Right kidney (tissue), 9 donors: Measurements from ENCODE around the gene ANXA11.
"Not testable (repeated sequence)": the region's sequence is repeated elsewhere in the genome, so short reads cannot be mapped to it uniquely, and the experiment has no call there.

Source experiments
- DNase-seq: peaks from one replicate; pipeline ENCODE4 v3.0.0-alpha.2; 2016
- long read RNA-seq, 8 donors: transcript quantifications; one replicate each; lab custom pipeline, GENCODE V29; 2026

The ANXA11 gene
- long read RNA-seq, donor 1, full-length matches to known transcripts: 25 of 38 reads
- long read RNA-seq, donor 1, partial matches to known transcripts: 13 of 38 reads
- long read RNA-seq, donor 1, other reads (novel, unspliced or antisense): 0 of 38 reads
- long read RNA-seq, donor 2, full-length matches to known transcripts: 13 of 20 reads
- long read RNA-seq, donor 2, partial matches to known transcripts: 7 of 20 reads
- long read RNA-seq, donor 2, other reads (novel, unspliced or antisense): 0 of 20 reads
- long read RNA-seq, donor 3, full-length matches to known transcripts: 6 of 11 reads
- long read RNA-seq, donor 3, partial matches to known transcripts: 5 of 11 reads
- long read RNA-seq, donor 3, other reads (novel, unspliced or antisense): 0 of 11 reads
- long read RNA-seq, donor 4, full-length matches to known transcripts: 12 of 39 reads
- long read RNA-seq, donor 4, partial matches to known transcripts: 27 of 39 reads
- long read RNA-seq, donor 4, other reads (novel, unspliced or antisense): 0 of 39 reads
- long read RNA-seq, donor 5, full-length matches to known transcripts: 29 of 43 reads
- long read RNA-seq, donor 5, partial matches to known transcripts: 9 of 43 reads
- long read RNA-seq, donor 5, other reads (novel, unspliced or antisense): 5 of 43 reads
- long read RNA-seq, donor 6, full-length matches to known transcripts: 21 of 43 reads
- long read RNA-seq, donor 6, partial matches to known transcripts: 22 of 43 reads
- long read RNA-seq, donor 6, other reads (novel, unspliced or antisense): 0 of 43 reads
- long read RNA-seq, donor 7, full-length matches to known transcripts: 19 of 109 reads
- long read RNA-seq, donor 7, partial matches to known transcripts: 90 of 109 reads
- long read RNA-seq, donor 7, other reads (novel, unspliced or antisense): 0 of 109 reads
- long read RNA-seq, donor 8, full-length matches to known transcripts: 33 of 42 reads
- long read RNA-seq, donor 8, partial matches to known transcripts: 9 of 42 reads
- long read RNA-seq, donor 8, other reads (novel, unspliced or antisense): 0 of 42 reads

DNA sequence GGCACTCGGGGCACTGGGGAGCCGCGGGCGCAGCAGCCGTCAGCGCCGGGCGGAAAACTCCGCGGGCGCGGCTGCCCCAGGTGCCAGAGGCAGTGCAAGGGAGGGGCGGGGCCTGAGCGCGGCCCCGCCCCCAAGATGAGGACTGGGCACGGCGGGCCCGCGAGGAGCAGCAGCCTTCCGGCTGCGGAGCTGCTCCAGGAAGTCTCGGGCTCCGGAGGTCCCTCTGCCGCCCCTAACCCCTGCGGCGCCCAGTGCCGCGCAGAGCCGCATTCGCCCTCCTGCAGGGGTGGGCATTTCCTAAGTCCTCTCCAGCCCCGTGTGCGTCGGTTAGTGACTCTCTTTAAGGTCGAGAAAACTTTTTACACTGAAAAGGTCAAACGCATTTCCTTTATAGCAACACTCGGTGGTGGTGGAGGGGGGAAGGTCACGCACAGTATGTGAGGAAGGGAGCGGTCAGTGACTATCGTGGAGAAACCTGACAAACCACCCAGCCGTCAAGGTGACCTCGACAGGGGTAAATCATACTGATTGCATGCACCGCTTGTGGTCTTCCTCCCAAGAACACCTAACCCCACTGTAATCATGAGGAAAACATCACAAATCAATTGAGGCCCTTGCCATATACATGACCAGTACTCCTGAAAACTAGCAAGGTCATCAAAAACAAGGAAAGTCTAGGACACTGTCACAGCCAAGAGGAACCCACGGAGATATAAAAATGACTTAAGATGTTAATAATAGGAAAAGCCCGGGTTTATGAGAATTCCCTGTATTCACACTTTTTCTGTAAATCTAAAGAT, at the start of gene ANXA11:
Gene ANXA11 (minus strand): TSS at position 61 of the 800 bp plus-strand sequence. CDS start 32,676 bp downstream, outside the sequence.
- peak; percentile 87 for DNase-seq

- not testable (repeated sequence) for DNase-seq
Observed at GRCh38 chr10:80254726-80255125, 49.4 kb upstream of the ANXA11 start.

GRCh38 chr10:80253963-80254271, 48.6 kb upstream of the ANXA11 start:
- not testable (repeated sequence) for DNase-seq

DNA sequence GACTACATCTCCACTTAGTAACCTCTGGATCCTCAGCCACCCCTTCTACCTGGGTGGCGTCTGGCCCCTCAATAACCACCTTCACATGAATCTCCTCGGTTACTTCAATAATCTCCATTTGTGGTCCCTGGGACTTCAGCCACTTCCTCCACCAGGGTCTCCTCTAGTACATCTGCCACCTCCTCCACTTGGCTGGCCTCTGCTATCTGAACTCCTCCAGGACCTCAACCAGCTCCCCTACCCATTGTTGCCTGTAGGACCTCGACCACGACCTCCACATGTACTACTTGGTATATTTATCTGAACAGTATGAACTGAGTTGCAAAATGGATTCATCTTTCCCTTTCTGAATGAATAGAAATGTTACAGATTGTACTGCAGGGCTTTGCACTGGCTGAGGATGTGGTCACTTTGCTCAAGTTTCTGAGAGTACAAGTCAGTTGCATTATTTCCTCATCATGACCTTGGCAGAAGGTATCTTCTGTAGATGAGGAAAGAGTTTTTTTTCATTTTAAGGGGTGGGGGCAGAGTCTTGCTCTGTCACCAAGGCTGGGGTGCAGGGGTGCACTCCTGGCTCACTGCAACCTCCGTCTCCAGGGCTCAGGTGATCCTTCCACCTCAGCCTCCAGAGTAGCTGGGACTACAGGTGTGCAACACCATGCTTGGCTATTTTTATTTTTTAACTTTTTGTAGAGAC, 48.1 kb upstream of the ANXA11 start:
- no peak for DNase-seq

DNA sequence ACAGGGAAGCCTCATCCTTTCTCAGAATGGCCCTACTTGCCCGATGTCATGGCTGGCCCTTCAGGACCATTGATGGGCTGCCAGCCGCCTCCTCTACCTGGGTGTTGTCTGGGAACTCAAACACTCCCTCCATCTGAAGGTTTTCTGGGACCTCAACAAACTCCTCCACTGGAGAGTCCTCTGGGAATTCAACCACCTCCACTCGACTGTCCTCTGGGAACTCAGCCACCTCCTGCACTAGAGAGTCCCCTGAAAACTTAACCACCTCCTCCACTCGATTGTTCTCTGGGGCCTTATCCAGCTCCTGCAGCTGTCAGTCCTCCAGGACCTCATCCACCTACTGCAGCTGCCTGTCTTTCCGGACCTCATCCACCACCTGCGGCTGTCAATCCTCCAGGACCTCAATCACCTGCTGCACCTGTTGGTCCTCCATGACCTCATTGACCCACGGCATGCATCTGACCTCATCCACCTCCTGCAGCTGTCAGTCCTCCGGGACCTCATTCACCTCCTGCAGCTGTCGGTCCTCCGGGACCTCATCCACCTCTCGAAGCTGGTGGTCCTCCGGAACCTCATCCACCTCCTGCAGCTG, 47.1 kb upstream of the ANXA11 start:
- no peak for DNase-seq

- DNase-seq: not testable (repeated sequence)
Observed at GRCh38 chr10:80251703-80252280, 46.5 kb upstream of the ANXA11 start.

DNA sequence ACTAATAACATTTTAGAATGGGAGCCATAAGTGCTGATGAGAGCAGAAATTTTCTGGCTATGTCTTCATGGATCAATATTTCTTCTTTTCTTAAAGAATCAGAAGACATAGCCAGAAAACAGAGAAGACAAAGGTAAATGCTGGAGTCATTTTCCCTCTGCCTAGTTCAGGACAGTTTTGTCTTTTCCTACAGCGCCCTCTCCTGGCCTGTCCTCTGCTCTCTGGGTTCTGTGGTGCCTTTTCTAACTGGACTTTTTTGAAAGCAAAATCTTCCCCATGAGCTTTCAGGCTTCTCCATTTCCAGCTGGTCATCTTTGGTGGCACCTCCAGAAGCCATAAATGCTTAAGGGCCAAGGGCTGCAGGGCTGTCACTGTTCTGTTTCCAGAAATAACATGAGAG, 45.1 kb upstream of the ANXA11 start:
- not testable (repeated sequence) for DNase-seq

GRCh38 chr10:80249906-80250305, 44.6 kb upstream of the ANXA11 start:
- DNase-seq: not testable (repeated sequence)

DNA sequence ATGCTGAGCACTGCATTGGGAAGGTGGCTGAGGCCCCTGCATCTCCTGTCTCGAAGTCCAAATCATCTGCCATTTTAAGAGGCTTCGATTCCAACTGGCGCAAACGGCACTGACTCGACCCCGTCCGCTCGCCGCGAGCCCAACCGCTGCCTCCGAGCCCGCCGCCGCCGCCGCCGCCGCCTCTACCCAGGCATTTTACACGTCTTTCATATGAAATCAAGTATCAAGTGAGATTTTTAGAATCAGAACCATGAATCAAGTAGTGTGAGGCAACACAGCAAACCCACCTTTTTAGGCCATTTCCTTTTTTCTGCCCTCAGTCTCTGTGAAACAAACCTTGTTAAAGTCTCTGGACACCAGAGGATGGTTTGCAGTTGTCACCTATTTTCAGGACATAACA, 42.3 kb upstream of the ANXA11 start:
- not testable (repeated sequence) for DNase-seq

DNA sequence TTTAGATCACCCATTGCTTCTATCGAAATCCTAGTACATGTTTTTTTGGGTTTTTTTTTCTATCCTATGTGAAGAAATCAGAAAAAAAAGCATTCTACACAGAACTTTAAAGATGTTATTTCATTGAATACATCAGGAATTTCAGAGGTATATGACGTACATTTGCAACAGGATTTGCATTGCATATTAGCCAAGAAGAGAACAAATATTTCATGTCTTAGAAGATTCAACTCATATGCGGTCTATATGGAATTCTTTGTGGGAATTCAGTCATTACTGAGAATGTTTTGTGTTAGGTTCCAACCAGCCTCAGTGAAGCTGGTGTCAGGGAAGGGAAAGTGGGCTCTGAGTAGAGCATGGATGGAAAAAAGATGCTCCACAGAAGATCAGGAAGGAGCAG, 39.0 kb upstream of the ANXA11 start:
- not testable (repeated sequence) for DNase-seq

- not testable (repeated sequence) for DNase-seq
Observed at GRCh38 chr10:80242341-80242740, 37.0 kb upstream of the ANXA11 start.

- not testable (repeated sequence) for DNase-seq
Observed at GRCh38 chr10:80236457-80236856, 31.1 kb upstream of the ANXA11 start.

DNA sequence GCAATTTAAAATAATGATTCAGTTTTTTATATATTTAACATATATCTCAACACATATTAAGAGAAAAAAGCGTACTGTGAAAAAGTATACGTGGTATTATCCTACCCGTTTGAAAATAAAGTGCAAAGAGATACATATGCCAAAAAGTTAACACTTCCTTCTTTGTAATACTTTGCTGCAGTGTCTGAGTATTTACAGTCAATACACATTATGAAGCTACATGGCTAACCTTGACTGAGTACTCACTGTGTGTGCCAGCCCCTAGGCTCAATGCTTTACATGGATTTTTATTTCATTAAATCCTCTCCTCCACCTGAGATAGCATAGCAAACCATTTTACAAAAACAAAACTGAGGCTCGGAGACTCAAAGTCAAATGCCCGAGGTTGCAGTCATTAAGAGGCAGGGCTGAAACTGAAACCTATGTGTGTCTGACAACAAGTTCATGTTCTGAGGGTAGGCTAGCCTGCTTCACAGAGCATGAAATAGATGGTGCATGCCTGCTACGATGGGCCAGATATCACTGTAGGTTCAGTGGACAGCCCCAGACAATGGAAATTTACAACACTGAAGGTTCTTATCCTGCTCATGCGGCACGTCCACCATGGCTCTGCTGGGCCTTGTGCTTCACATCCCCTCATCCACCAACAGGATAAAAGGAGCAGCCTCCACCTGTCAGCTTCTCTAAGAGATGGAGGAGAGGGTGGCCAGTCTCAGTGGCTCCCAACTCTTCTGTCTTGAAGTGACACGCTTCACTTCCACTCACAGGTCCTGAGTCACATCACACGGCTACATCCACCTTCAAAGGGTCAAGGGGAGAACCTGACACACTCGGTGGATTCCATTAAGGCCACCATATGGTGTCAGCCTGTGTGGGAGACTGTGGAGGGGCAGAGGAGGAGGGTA, 29.2 kb upstream of the ANXA11 start:
- DNase-seq: not testable (repeated sequence)

DNA sequence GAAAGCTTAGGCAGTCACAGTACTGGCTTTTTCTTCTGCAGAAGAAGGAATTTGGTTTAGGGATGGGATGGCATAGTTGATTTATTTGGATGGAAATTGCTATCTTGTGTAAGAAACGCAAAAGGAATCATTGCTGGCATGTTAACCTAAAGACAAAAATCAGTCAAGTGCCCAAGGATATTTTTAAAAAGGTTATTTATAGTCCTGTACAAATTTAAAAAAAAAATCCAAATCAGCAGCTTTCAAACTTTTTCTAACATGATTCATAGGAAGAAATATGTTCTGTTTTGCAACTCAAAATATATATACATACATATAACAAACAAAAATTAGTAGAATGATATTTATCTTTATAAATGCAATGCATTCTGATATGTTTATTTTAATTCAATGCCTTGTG, 28.5 kb upstream of the ANXA11 start:
- DNase-seq: not testable (repeated sequence)

DNA sequence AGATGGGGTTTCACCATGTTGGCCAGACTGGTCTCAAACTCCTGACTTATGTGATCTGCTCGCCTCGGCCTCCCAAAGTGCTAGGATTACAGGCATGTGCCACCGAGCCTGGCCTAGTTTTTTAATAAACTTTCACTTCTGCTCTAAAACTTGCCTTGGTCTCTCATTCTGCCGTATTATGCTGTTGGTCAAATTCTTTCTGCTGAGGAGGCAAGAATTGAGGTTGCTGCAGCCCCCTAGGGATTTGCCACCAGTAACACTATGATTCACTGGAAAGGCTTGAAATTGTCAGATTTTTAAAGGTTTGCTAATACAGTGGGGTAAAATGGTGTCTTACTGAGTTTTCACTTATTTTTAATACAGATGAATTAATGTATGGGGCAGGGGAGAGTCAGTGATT, 21.4 kb upstream of the ANXA11 start:
- not testable (repeated sequence) for DNase-seq

- not testable (repeated sequence) for DNase-seq
Observed at GRCh38 chr10:80223031-80223419, 17.7 kb upstream of the ANXA11 start.

GRCh38 chr10:80218878-80219277, 13.5 kb upstream of the ANXA11 start:
- not testable (repeated sequence) for DNase-seq

GRCh38 chr10:80214368-80214982, 9.1 kb upstream of the ANXA11 start:
- not testable (repeated sequence) for DNase-seq

GRCh38 chr10:80212535-80213115, 7.3 kb upstream of the ANXA11 start:
- DNase-seq: not testable (repeated sequence)
